GM18517 (cell line): Measurements from ENCODE around the gene PRICKLE2.

Source experiments
- ATAC-seq: cut with Tn5 transposase; IDR thresholded peaks from one replicate; pipeline ENCODE4 v1.9.1; 2021; ENCODE audit warnings: mild to moderate bottlenecking, moderate library complexity; ENCODE audit not compliant: unreplicated experiment

PRICKLE2 gene

DNA sequence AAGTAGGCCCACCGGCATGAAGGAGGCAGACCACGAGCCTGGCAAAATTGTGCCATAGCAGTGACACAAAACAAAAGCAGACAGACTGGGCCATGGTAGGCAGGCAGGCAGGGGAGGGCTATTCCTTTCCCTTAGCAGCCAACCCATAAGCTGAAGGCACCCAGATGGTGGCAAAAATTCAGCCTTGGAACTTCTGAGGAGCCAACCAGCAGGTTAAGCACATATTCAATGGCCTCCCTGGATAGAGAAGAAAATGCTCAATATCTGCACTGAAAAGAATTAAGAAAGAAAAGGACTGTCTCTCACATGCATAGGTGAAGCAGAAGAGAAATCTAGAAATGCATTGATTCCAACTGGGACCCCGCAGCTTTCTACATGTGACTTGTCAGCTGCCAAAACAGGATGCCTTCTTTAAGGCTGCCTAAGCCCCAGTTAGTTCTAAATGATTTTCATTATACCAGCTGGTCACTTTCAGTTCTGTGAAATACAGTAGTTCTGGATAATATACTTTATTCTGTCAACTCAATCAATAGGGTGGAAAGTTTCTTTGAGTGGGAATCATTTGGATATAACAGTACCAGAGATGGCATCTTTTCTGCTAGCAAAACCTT, 2.7 kb downstream of the PRICKLE2 start:
- no peak for ATAC-seq

DNA sequence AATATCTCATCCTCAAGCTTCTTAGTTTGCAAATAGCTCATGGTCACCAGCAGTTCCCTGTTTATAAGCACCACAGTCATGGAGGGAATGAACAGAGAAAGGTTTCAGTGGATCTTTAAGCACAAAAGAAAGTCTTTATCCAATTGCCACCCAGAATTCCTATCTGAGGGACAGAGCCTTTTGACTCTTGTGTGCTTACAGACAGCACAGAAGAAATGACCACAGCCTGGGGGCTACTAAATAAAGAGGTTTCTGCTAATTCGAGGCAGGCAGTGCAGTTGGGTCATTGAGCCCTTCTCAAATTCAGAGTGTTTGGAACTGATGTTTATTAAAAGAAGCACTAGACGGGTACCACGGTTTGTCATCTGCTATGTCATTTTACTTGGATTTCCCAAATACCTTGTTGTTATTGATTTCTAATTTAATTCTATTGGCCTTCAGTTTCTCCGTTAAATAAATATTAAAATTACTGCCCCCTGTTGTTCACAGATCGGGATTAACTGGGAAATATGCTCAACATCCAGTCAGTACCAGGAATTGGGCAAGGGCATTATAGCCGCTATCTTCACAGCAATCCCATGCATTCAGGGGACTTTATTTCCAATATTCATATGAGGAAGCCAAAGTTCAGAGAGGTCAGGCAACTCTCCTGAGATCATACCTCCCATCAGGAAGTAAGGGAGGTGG, 3.6 kb downstream of the PRICKLE2 start:
- ATAC-seq = no peak

DNA sequence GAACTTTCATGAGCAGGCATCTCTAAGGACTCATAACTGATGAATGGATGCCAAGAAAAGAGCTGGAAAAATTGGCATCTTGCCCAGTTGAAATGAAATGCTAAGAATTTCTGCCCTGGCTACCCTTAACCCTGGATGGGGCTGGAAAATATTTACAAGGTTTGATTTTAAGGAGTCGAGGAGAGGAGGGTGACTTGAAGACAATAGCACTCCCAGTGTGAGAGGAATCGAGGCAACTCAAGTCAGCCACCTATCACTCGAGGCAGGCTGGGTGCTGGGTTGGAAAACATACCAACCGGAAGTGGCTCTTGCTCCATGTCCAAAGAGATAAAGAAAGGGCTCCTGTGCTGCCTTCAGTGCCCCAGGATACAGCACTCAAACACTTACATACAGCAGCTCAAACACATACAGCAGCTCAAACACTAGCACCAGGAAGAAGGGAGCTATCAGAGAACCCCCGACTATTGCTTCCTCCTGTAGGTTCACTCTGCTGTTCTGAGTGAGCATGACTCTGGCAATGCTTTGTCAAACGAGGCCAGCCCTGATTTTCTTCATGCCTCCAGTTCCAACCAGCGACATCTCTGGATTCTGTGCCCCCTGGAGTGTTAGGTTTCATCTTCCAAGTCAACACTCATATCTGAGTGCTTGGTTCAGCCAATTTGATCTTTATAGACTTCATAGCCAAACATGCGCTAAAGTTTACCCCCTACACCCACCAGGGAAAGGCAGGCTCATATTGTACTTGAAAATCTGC, 4.9 kb downstream of the PRICKLE2 start:
- ATAC-seq = no peak

- no peak for ATAC-seq
Observed at GRCh38 chr3:64218746-64219145, 6.5 kb downstream of the PRICKLE2 start.

- ATAC-seq = no peak
Observed at GRCh38 chr3:64218329-64218728, 6.9 kb downstream of the PRICKLE2 start.

DNA sequence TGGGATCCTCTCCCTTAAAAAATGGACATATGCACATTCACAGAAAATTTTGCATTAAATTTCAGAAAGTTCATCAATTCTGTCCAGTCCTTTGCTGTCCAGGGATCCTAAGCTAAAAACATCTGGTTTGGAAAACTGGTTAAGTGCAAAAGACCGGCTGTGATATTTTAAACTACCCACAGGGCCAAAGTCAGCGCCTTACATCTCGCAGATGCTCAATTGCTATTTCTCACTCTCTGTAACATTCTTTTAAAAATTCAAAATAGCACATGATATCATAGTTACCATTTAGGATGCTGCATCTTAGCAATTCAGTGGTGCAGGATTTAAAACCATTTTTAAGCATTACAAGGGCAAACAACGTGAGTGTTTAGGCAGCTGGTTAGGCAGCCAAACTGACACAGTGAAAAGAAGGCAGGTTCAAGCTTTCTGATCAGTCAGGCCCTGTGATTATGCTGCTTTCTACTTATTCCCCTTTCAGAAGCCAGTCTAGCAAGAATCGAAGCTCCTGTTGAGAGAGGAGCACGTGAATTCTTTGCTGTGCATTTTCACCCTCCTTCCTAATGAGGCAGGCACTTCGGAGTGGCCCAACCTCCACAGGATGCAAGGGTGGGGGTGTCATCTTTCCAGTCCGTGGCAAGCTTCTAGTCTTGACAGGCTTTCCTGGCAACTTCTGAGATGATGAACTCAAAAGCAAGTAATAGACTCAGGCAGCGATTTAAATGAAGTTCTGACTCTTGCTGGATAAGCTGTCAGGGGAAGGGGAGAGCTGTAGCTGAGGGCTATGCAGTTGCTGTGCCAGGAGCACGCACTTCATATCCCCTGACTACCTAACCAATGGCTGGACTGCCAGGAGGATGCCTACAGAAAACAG, 8.8 kb downstream of the PRICKLE2 start:
- ATAC-seq = no peak

DNA sequence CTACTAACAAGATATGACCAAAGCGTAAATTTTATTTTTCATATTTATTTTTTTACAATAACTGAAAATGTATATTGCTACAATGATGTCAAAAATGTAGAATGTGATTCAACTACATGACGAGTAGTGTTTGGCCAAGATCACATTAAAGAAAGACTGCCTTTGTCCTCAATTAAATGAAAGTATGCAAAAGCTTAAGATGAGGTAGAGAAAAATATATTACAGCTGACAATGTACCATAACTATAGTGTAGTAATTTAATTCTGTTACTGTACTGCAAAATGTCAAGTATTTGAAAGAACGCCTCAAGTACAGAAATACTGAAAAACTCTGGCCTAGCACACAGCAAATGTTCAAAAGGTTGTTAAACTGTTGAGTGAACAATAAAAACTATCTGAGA, 9.7 kb downstream of the PRICKLE2 start:
- no peak for ATAC-seq

DNA sequence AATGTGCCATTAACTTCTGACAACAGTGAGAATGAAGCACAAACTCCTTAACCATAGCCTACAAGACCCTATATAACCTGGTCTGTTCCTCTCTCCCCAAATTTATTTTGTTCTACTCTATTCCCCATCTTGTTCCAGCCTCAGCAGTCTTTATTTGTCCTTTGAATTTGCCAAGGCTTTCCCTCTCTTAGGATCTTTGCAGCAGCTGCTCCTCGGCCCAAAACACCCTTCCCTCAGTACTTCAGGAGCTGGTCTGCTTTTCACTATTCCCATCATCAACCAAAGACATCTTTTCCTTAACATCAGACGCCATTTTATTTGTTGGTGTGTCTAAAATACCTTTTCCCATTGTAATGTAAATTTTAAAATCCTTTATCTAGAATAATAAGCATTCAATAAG, 10.2 kb downstream of the PRICKLE2 start:
- no peak for ATAC-seq

DNA sequence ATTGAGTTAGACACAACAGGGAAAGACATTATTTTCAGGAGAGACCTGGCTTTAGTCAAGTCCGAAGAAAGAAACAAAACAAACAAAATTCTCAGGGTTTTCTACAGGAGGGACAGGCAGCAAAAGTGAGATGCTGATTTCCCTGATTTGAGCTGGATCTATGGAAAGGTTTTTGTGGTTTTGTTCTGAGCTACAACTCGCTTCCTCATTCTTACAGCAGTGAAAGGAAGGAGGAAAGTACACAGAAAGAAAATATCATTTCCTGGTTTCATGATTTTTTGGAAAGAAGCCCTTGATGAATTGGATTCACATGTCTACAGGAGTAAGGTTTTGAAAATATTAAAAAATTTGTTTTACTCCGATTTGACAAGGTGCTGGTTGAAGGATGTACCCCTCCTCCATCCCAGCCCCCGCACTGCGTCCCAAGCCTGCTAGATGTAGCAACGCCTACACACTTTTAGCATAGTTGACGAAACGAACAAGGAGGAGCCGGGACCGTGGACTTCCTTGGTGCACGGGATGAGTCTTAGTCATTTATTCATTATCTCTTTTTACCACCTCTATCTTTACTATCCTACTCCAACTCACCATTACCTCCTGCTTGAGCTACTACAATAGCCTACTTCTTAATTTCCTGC, 10.8 kb downstream of the PRICKLE2 start:
- ATAC-seq = no peak

DNA sequence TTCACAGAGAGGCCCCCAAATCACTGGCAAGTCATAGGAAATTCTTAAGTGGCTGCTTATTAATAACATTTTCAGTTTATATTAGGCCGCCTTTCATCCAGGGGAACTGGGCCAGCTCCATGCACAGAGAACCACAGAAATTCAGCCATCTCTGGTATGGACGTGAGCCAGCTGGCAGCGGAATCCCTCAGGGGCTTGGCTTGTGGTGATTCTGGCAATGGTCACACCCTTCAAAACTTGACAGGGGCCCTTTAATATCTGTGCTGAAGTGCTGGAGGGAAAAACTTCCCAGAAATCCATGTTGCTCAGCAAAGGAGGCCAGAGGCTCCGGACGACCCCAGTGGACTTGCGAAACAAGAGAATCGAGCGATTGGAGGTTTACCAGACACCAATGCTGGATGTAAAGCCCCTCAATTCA, 11.3 kb downstream of the PRICKLE2 start:
- ATAC-seq = no peak

GRCh38 chr3:64213224-64213878, 11.9 kb downstream of the PRICKLE2 start:
- ATAC-seq = no peak

DNA sequence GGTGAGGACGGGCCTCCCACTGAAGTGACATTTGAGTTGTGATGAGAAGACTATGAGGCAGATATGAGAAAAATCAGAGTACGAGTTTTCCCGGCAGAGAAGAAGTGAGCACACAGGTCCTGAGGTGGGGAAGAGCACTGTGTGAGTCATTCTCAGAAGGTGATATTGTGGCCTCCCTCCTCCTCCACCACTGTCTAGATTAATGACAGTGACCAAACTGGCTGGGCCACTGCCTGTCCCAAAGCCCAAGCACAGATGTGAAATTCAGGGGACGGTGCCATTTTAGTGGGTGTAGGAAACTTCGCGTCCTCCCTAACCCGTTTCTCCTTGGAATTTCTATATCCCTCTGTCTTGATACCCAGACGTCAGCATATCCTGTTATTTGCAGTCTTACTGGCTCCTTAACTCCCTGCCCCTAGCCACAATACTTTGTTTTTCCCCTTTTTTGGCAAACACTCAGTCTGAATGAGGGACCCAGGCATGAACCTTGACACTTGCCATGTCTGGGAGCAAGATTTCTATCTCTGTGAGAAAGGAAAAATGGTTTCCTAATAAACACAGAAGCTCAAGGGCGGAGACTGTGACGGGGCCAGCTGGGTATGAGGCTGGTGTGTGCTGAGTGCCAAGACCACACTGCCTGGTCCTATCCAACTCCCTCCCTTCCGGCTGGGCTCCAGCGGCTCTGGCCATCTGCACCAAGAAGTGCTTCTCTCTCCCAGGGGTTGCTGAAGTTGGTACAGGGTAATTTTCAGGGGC, 15.2 kb downstream of the PRICKLE2 start:
- no peak for ATAC-seq

GRCh38 chr3:64207289-64208080, 17.8 kb downstream of the PRICKLE2 start:
- no peak for ATAC-seq

DNA sequence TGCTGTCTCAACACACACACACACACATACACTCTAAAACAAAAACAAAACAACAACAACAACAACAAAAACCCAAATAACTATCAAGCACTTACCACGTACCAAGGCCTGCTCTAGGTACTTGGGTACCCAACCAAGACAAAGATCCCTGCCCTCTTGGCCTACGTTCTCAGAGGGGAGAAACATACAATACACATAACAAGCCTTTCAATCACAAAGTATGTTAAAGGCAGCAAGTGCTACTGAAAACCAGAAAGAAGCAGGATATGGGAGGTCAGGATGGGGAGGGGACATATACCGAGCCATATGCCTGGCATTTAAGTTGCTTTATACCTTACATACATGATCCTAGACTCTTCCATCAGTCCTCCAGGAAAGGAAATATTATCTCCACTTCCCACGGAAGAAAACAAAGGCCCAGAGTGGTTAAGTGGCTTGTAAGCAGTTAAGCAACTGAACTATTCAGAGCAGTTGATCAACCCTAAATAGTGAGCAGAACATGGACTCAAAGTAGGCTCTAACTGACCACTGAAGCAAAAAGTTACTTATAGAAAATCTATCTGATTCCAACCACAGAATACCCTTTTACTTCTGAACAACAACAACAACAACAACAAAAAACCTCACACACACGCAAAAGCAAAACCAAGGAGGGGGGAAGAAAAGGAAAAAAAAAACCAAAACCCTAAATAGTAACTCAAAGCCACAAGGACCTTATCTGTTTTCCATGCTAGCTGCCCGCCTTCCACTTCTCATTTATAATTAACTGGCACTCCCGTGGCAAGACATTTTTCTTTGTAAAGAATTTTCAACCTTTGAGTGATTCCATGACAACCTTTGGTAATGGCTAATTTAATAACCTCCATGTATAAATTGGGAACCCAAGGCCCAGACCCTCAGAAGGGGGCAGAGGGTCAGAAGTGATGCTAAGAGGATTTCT, 21.0 kb downstream of the PRICKLE2 start:
- ATAC-seq = no peak

DNA sequence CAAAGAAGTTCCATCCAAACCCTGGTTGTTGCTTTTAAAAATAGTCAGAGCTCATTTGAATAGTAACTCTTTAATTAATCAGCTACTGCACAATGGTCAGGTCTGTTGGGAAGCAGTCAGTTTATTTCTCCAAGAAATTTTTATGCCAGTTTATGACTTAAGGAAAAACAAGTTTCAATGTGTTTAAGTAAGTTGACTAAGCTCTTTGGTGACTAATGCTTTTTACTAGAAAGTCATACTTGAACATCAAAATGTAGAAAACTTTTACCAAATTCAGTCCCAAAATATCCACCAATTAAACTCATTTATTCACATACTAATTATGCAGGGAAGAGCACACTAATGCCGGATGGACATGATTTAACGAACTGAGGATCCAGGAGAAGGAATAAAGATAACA, 22.1 kb downstream of the PRICKLE2 start:
- ATAC-seq = no peak

GRCh38 chr3:64199932-64200331, 25.3 kb downstream of the PRICKLE2 start:
- no peak for ATAC-seq

GRCh38 chr3:64196236-64196929, 28.9 kb downstream of the PRICKLE2 start:
- ATAC-seq = no peak
